Measurements from ENCODE around the gene USP48.
A peak's percentile ranks its signal among the peaks of the same experiment; 100 is the strongest.
"Not testable (repeated sequence)": the region's sequence is repeated elsewhere in the genome, so short reads cannot be mapped to it uniquely, and the experiment has no call there.

The USP48 gene

GRCh38 chr1:21815724-21816321 lies 32.9 kb upstream of the USP48 start:
- DNase-seq (ENCODE audit: low read depth): no peak

- DNase-seq (ENCODE audit: low read depth): no peak
These were observed 32.1 kb upstream of the USP48 start for GRCh38 chr1:21814981-21815582.

- no peak for DNase-seq (ENCODE audit: low read depth)
These were observed 31.4 kb upstream of the USP48 start for GRCh38 chr1:21814241-21814918.

- no peak for DNase-seq (ENCODE audit: low read depth)
These were observed 30.6 kb upstream of the USP48 start for GRCh38 chr1:21813542-21813941.

- peak; percentile 34 for DNase-seq (ENCODE audit: low read depth)
These were observed 28.9 kb upstream of the USP48 start, which contains the start of gene LDLRAD2 for GRCh38 chr1:21811875-21812305. Gene LDLRAD2, plus strand, starts transcription at chr1:21812265. Its CDS starts 187 bp downstream, at chr1:21812452.

GRCh38 chr1:21804536-21804935 lies 21.6 kb upstream of the USP48 start:
- no peak for DNase-seq (ENCODE audit: low read depth)

- DNase-seq (ENCODE audit: low read depth): no peak
These were observed 18.2 kb upstream of the USP48 start for GRCh38 chr1:21801100-21801499.

GRCh38 chr1:21799730-21800129 lies 16.8 kb upstream of the USP48 start:
- DNase-seq (ENCODE audit: low read depth): no peak

GRCh38 chr1:21795075-21795474 lies 12.1 kb upstream of the USP48 start:
- no peak for DNase-seq (ENCODE audit: low read depth)

- DNase-seq (ENCODE audit: low read depth): no peak
These were observed 11.7 kb upstream of the USP48 start for GRCh38 chr1:21794656-21795055.

- no peak for DNase-seq (ENCODE audit: low read depth)
These were observed 10.2 kb upstream of the USP48 start for GRCh38 chr1:21793104-21793503.

GRCh38 chr1:21786640-21787039 lies 3.7 kb upstream of the USP48 start:
- no peak for DNase-seq (ENCODE audit: low read depth)

- not testable (repeated sequence) for DNase-seq (ENCODE audit: low read depth)
These were observed 2.8 kb upstream of the USP48 start for GRCh38 chr1:21785764-21786163.

- no peak for DNase-seq (ENCODE audit: low read depth)
These were observed 992 bp upstream of the USP48 start for GRCh38 chr1:21783679-21784603.

- peak; percentile 55 for DNase-seq (ENCODE audit: low read depth)
These were observed 541 bp downstream of the USP48 start for GRCh38 chr1:21782349-21782867.

- peak; percentile 41 for DNase-seq (ENCODE audit: low read depth)
These were observed 1.1 kb downstream of the USP48 start for GRCh38 chr1:21781815-21782348.

- no peak for DNase-seq (ENCODE audit: low read depth)
These were observed 3.1 kb downstream of the USP48 start for GRCh38 chr1:21779613-21780521.

GRCh38 chr1:21778405-21778727 lies 4.6 kb downstream of the USP48 start:
- DNase-seq (ENCODE audit: low read depth): no peak

- not testable (repeated sequence) for DNase-seq (ENCODE audit: low read depth)
These were observed 6.0 kb downstream of the USP48 start for GRCh38 chr1:21776925-21777324.

- DNase-seq (ENCODE audit: low read depth): peak; percentile 89
These were observed 6.9 kb downstream of the USP48 start for GRCh38 chr1:21775985-21776562.

- DNase-seq (ENCODE audit: low read depth): no peak
These were observed 7.4 kb downstream of the USP48 start for GRCh38 chr1:21775550-21775914.

Measured in fibroblast of gingiva (primary cell).